Panc1 (cell line): Measurements from ENCODE around the gene TAB2.

Experiments
- POLR2AphosphoS5 ChIP-seq: IDR thresholded peaks from 2 replicates; pipeline ENCODE4 v1.6.1; 2012; ENCODE audit warnings: mild to moderate bottlenecking, low read depth, low read length, moderate library complexity
- SIN3A ChIP-seq: IDR thresholded peaks from 2 replicates; pipeline ENCODE4 v1.6.1; 2012; ENCODE audit warnings: low read depth, mild to moderate bottlenecking, low read length, moderate library complexity, borderline replicate concordance; ENCODE audit not compliant: insufficient read depth
- TCF7L2 ChIP-seq: IDR thresholded peaks from 2 replicates; pipeline ENCODE4 v1.6.1; 2011; ENCODE audit warnings: mild to moderate bottlenecking, low read depth, low read length, inconsistent platforms
- TF ChIP-seq, protein P1 (sequence below): fragments of 450-650 bp; IDR thresholded peaks from 2 replicates; pipeline ENCODE4 v1.5.1; 2017; ENCODE audit warnings: mild to moderate bottlenecking

DNA sequence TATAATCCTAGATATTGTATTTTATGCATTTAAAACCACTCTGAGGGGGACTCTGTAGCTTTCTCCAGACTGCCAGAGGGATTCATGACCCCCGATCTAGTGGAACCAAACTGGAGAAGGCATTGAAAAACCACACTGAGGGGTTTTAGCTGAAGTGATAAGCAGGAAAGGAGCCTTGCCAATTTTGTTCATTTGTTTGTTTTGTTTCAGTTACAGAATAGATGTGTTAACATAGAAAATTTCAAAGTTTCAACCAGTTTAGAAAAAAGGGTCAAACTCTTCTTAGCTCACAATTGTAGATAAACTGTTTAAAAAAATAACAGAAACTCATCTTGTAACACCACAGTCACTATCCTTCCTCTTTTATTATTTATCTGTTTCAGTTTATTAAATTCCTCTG lies 19.8 kb downstream of the TAB2 start:
- TF ChIP-seq, protein P1, sequence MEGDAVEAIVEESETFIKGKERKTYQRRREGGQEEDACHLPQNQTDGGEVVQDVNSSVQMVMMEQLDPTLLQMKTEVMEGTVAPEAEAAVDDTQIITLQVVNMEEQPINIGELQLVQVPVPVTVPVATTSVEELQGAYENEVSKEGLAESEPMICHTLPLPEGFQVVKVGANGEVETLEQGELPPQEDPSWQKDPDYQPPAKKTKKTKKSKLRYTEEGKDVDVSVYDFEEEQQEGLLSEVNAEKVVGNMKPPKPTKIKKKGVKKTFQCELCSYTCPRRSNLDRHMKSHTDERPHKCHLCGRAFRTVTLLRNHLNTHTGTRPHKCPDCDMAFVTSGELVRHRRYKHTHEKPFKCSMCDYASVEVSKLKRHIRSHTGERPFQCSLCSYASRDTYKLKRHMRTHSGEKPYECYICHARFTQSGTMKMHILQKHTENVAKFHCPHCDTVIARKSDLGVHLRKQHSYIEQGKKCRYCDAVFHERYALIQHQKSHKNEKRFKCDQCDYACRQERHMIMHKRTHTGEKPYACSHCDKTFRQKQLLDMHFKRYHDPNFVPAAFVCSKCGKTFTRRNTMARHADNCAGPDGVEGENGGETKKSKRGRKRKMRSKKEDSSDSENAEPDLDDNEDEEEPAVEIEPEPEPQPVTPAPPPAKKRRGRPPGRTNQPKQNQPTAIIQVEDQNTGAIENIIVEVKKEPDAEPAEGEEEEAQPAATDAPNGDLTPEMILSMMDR = no peak
- TF ChIP-seq TCF7L2 = no peak
- no peak for TF ChIP-seq POLR2AphosphoS5
- TF ChIP-seq SIN3A = no peak
